ENCODE measurements around the gene TREH. TPM values are rescaled to one million over a fixed set of nuclear protein-coding genes. Genes with fewer than 3 reads are reported as not detected.

Gene TREH
- total RNA-seq, 1 experiment from 2014 or later, result 0.15 TPM

- Histone ChIP-seq H3K9me2 (ENCODE audit: insufficient read depth) (no peaks in the 10 kb centered on the region), H3K4me3 (replicated peaks in 1 of 2; ENCODE audit: low read depth in 1 of 2, low read length in 2 of 2) (no peak overlapping the region), H3K9me3 (ENCODE audit: control insufficient read depth in 1 of 2, insufficient read depth in 1 of 2, low read depth in 1 of 2, low read length in 2 of 2) (no peaks in the 10 kb centered on the region), H3K36me3 (ENCODE audit: control insufficient read depth in 1 of 2, insufficient read depth in 2 of 2, low read length in 2 of 2) (peaks cover 5 to 19% of the 10 kb centered on the region in 2 experiments; a peak in 2 of 4 replicates), H3K27me3 (ENCODE audit: insufficient read depth, low read length) (no peaks in the 10 kb centered on the region), H3K27ac (ENCODE audit: low read depth, low read length) (no peak overlapping the region), H4K20me1 (ENCODE audit: insufficient read depth) (no peaks in the 10 kb centered on the region), H3K4me2 (ENCODE audit: low read length) (no peak overlapping the region), H3K4me1 (ENCODE audit: control insufficient read depth in 1 of 2, insufficient read depth in 2 of 2, low read length in 2 of 2) (peaks cover 42 to 47% of the 10 kb centered on the region in 2 experiments), H3K79me2 (ENCODE audit: insufficient read depth, low read length) (peaks cover 6% of the 10 kb centered on the region), H2AFZ (ENCODE audit: low read depth, low read length, poor library complexity, severe bottlenecking) (no peak overlapping the region), H3K9ac (ENCODE audit: low read length) (no peak overlapping the region)
- ChIA-PET CTCF (no interaction called here), RAD21 (ENCODE audit: low non-redundant PET in 1 of 2, low total read pairs in 2 of 2, uncharacterized antibody in 2 of 2, unreplicated experiment in 2 of 2) (no interaction called here), POLR2A (no interaction called here)
- DNase-seq (ENCODE audit: low read depth, low spot score), result no peak
- intact Hi-C loops (cut with micrococcal nuclease), result no loop called here
- TF ChIP-seq TCF7L2 (IDR thresholded peaks at IDR 0.05; ENCODE audit: borderline replicate concordance, extremely low read depth, insufficient read depth, insufficient read length), result no peak
- no peak for TF ChIP-seq MAX (IDR thresholded peaks at IDR 0.05)
- TF ChIP-seq ZNF274 (IDR thresholded peaks at IDR 0.05; ENCODE audit: low read depth, low read length), result no peak
- no peak for TF ChIP-seq RAD21 (IDR thresholded peaks at IDR 0.05; ENCODE audit: low read depth)
- TF ChIP-seq, protein P1, sequence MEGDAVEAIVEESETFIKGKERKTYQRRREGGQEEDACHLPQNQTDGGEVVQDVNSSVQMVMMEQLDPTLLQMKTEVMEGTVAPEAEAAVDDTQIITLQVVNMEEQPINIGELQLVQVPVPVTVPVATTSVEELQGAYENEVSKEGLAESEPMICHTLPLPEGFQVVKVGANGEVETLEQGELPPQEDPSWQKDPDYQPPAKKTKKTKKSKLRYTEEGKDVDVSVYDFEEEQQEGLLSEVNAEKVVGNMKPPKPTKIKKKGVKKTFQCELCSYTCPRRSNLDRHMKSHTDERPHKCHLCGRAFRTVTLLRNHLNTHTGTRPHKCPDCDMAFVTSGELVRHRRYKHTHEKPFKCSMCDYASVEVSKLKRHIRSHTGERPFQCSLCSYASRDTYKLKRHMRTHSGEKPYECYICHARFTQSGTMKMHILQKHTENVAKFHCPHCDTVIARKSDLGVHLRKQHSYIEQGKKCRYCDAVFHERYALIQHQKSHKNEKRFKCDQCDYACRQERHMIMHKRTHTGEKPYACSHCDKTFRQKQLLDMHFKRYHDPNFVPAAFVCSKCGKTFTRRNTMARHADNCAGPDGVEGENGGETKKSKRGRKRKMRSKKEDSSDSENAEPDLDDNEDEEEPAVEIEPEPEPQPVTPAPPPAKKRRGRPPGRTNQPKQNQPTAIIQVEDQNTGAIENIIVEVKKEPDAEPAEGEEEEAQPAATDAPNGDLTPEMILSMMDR (IDR thresholded peaks at IDR 0.05 in 2 of 3, conservative IDR thresholded peaks at IDR 0.05 in 1 of 3; ENCODE audit: borderline replicate concordance in 1 of 3, insufficient read depth in 1 of 3, low read depth in 2 of 3, low read length in 2 of 3), result no peak
- no peak for TF ChIP-seq ATF3 (IDR thresholded peaks at IDR 0.05)
- TF ChIP-seq POLR2AphosphoS5 (IDR thresholded peaks at IDR 0.05; ENCODE audit: low read depth, low read length), result no peak
- no peak for TF ChIP-seq CBX3 (IDR thresholded peaks at IDR 0.05; ENCODE audit: low read depth)
- no peak for TF ChIP-seq CEBPB (IDR thresholded peaks at IDR 0.05; ENCODE audit: low read depth)
- TF ChIP-seq JUND (IDR thresholded peaks at IDR 0.05), result no peak
- TF ChIP-seq YY1 (IDR thresholded peaks at IDR 0.05; ENCODE audit: extremely low read depth, insufficient replicate concordance, low read depth, low read length), result no peak
- TF ChIP-seq, protein P2, sequence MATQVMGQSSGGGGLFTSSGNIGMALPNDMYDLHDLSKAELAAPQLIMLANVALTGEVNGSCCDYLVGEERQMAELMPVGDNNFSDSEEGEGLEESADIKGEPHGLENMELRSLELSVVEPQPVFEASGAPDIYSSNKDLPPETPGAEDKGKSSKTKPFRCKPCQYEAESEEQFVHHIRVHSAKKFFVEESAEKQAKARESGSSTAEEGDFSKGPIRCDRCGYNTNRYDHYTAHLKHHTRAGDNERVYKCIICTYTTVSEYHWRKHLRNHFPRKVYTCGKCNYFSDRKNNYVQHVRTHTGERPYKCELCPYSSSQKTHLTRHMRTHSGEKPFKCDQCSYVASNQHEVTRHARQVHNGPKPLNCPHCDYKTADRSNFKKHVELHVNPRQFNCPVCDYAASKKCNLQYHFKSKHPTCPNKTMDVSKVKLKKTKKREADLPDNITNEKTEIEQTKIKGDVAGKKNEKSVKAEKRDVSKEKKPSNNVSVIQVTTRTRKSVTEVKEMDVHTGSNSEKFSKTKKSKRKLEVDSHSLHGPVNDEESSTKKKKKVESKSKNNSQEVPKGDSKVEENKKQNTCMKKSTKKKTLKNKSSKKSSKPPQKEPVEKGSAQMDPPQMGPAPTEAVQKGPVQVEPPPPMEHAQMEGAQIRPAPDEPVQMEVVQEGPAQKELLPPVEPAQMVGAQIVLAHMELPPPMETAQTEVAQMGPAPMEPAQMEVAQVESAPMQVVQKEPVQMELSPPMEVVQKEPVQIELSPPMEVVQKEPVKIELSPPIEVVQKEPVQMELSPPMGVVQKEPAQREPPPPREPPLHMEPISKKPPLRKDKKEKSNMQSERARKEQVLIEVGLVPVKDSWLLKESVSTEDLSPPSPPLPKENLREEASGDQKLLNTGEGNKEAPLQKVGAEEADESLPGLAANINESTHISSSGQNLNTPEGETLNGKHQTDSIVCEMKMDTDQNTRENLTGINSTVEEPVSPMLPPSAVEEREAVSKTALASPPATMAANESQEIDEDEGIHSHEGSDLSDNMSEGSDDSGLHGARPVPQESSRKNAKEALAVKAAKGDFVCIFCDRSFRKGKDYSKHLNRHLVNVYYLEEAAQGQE (IDR thresholded peaks at IDR 0.05; ENCODE audit: low read depth), result no peak
- BruUV-seq (replicated peaks), result no TSS peak
- no peak for ATAC-seq
These were observed 53.5 kb downstream of the TREH start for GRCh38 chr11:118625976-118626375.
